GM23338 (cell line): ENCODE data around the gene TGOLN2. TPM values are rescaled to one million over a fixed set of nuclear protein-coding genes. Genes with fewer than 3 reads are reported as not detected.

Experiments
- ATAC-seq: fragments of 200-7000 bp; cut with Tn5 transposase; 3 replicates; pipeline ENCODE4 v1.9.1; 2020
- DNase-seq: peaks from one replicate; pipeline ENCODE4 v3.0.0-alpha.2; 2015; ENCODE audit warnings: low spot score
- H2AFZ ChIP-seq: fragments of 200-600 bp; sonication (generic); 2 replicates; pipeline ENCODE4 v1.8.0; 2016; ENCODE audit warnings: antibody characterized with exemption, mild to moderate bottlenecking, moderate library complexity
- H3F3A ChIP-seq: fragments of 200-600 bp; sonication (generic); replicated peaks from 2 replicates; pipeline ENCODE4 v1.8.0; 2017; ENCODE audit warnings: antibody characterized with exemption, mixed run types, low read depth
- H3K27ac ChIP-seq: fragments of 200-600 bp; sonication (generic); 2 replicates; pipeline ENCODE4 v1.6.1; 2016; ENCODE audit warnings: low read depth
- H3K27me3 ChIP-seq: fragments of 200-600 bp; sonication (generic); 2 replicates; pipeline ENCODE4 v1.8.0; 2016; ENCODE audit warnings: mild to moderate bottlenecking, mixed run types, moderate library complexity; ENCODE audit not compliant: insufficient read depth
- H3K36me3 ChIP-seq: fragments of 200-600 bp; sonication (generic); 2 replicates; pipeline ENCODE4 v1.8.0; 2016; ENCODE audit warnings: mild to moderate bottlenecking; ENCODE audit not compliant: insufficient read depth
- H3K4me1 ChIP-seq: fragments of 200-600 bp; sonication (generic); 2 replicates; pipeline ENCODE4 v1.8.0; 2016; ENCODE audit warnings: mild to moderate bottlenecking, moderate library complexity; ENCODE audit not compliant: insufficient read depth
- H3K4me2 ChIP-seq: fragments of 200-600 bp; sonication (generic); 2 replicates; pipeline ENCODE4 v1.7.1; 2017; ENCODE audit warnings: mixed run types
- H3K4me3 ChIP-seq: fragments of 200-600 bp; sonication (generic); 2 replicates; pipeline ENCODE4 v1.6.1; 2016; ENCODE audit warnings: mixed run types
- H3K79me2 ChIP-seq: fragments of 200-600 bp; sonication (generic); replicated peaks from 2 replicates; pipeline ENCODE4 v1.8.0; 2017; ENCODE audit warnings: mild to moderate bottlenecking; ENCODE audit not compliant: insufficient read depth
- H3K9me2 ChIP-seq: fragments of 200-600 bp; sonication (generic); 2 replicates; pipeline ENCODE4 v1.8.0; 2017; ENCODE audit not compliant: insufficient read depth
- H4K20me1 ChIP-seq: fragments of 200-600 bp; sonication (generic); replicated peaks from 2 replicates; pipeline ENCODE4 v1.8.0; 2017; ENCODE audit warnings: mild to moderate bottlenecking; ENCODE audit not compliant: insufficient read depth
- H3K27ac Mint-ChIP-seq: 2 replicates; pipeline ENCODE4 v1.8.0; 2020; ENCODE audit warnings: inconsistent platforms, mild to moderate bottlenecking, moderate library complexity, mixed read lengths
- H3K27me3 Mint-ChIP-seq: 3 replicates; pipeline ENCODE4 v1.8.0; 2022; ENCODE audit warnings: low read depth, mild to moderate bottlenecking, moderate library complexity, mixed read lengths, inconsistent platforms; ENCODE audit not compliant: insufficient read depth, poor library complexity
- H3K36me3 Mint-ChIP-seq: 3 replicates; pipeline ENCODE4 v1.8.0; 2021; ENCODE audit warnings: low read depth, mild to moderate bottlenecking, inconsistent platforms, moderate library complexity, mixed read lengths
- H3K4me1 Mint-ChIP-seq: 3 replicates; pipeline ENCODE4 v1.8.0; 2020; ENCODE audit warnings: mild to moderate bottlenecking, inconsistent platforms, mixed read lengths
- H3K4me3 Mint-ChIP-seq: 3 replicates; pipeline ENCODE4 v1.8.0; 2021; ENCODE audit warnings: moderate library complexity, mild to moderate bottlenecking, inconsistent platforms, mixed read lengths
- H3K9me3 Mint-ChIP-seq: 3 replicates; pipeline ENCODE4 v1.8.0; 2020; ENCODE audit warnings: moderate library complexity, mild to moderate bottlenecking, inconsistent platforms, mixed read lengths
- CREB1 ChIP-seq: fragments of 250-450 bp; sonication (Bioruptor Pico); IDR thresholded peaks from 2 replicates; pipeline ENCODE4 v1.5.0; 2020; ENCODE audit warnings: low read depth, mild to moderate bottlenecking, moderate library complexity
- ETS1 ChIP-seq: IDR thresholded peaks from 2 replicates; pipeline ENCODE4 v1.6.1; 2016; ENCODE audit warnings: antibody characterized with exemption
- EZH2 ChIP-seq: fragments of 200-600 bp; sonication (generic); IDR thresholded peaks from one replicate; pipeline ENCODE4 v1.8.0; 2017; ENCODE audit warnings: antibody characterized with exemption, mild to moderate bottlenecking, low read depth; ENCODE audit not compliant: unreplicated experiment
- EZH2phosphoT487 ChIP-seq: fragments of 200-600 bp; sonication (generic); IDR thresholded peaks from one replicate; pipeline ENCODE4 v1.8.1; 2018; ENCODE audit warnings: antibody characterized with exemption; ENCODE audit not compliant: unreplicated experiment
- POLR2AphosphoS5 ChIP-seq: IDR thresholded peaks from 2 replicates; pipeline ENCODE4 v1.6.1; 2016; ENCODE audit warnings: antibody characterized with exemption, low read depth
- ZNF114 ChIP-seq: fragments of 250-450 bp; sonication (Bioruptor Pico); IDR thresholded peaks from 2 replicates; pipeline ENCODE4 v1.5.0; 2020; ENCODE audit warnings: mild to moderate bottlenecking, moderate library complexity
- ZNF462 ChIP-seq: fragments of 250-450 bp; sonication (Bioruptor Pico); IDR thresholded peaks from 2 replicates; pipeline ENCODE4 v1.5.0; 2020; ENCODE audit warnings: mild to moderate bottlenecking, moderate library complexity
- polyA plus RNA-seq: library from polyadenylated mRNA; unstranded; fragments of >200 nt; fragmentation: Nextera tagmentation; extraction: Ambion mirVana; gene quantifications from 2 replicates; pipeline ENCODE4 v1.2.1, GENCODE V29; 2016
- total RNA-seq: library from RNA; depleted of rRNA; stranded (reverse); fragments of >200 nt; shearing (Covaris generic); gene quantifications from 2 replicates; pipeline ENCODE4 v1.2.3, GENCODE V29; 2014

TGOLN2 gene
- total and polyA plus RNA-seq, 2 experiments from 2014 or later: 20.8 to 48.3 TPM

GRCh38 chr2:85323351-85323987, 4.3 kb downstream of the TGOLN2 start (continued):
- TF ChIP-seq ZNF462: no peak

GRCh38 chr2:85319796-85320195, 8.0 kb downstream of the TGOLN2 start:
- Histone ChIP-seq H3K36me3 (peaks cover 38% of the 10 kb centered on the region), H3K4me2 (no peak overlapping the region), H3K4me1 (no peaks in the 10 kb centered on the region), H3K9me2 (no peaks in the 10 kb centered on the region), H3K4me3 (no peak overlapping the region), H3F3A (no peaks in the 10 kb centered on the region; the same call in none of the 2 replicates), H3K79me2 (peaks cover 25% of the 10 kb centered on the region), H3K27me3 (no peaks in the 10 kb centered on the region), H4K20me1 (peaks cover 19% of the 10 kb centered on the region), H3K27ac (no peak overlapping the region), H2AFZ (no peak overlapping the region)
- H3K27ac Mint-ChIP-seq: no peak overlapping the region
- H3K4me3 Mint-ChIP-seq: no peak overlapping the region
- no peak for DNase-seq
- H3K4me1 Mint-ChIP-seq: peaks cover under 1% of the 10 kb centered on the region; the same call in 1 of the 3 replicates
- H3K27me3 Mint-ChIP-seq: peaks cover 10% of the 10 kb centered on the region
- H3K9me3 Mint-ChIP-seq: no peaks in the 10 kb centered on the region
- ATAC-seq: no peak
- H3K36me3 Mint-ChIP-seq: peaks cover 71% of the 10 kb centered on the region
- no peak for TF ChIP-seq EZH2phosphoT487
- no peak for TF ChIP-seq ZNF114 (CRISPR knock-in tag)
- TF ChIP-seq CREB1 (CRISPR knock-in tag): no peak
- no peak for TF ChIP-seq ZNF462
- no peak for TF ChIP-seq EZH2
- TF ChIP-seq ETS1: no peak
- no peak for TF ChIP-seq POLR2AphosphoS5
